GM06990 (cell line): Measurements from ENCODE around the gene MESD.

Source experiments
- DNase-seq: peaks from one replicate; pipeline ENCODE4 v3.0.0-alpha.2; 2011; ENCODE audit not compliant: insufficient read length; ENCODE audit errors: extremely low read depth
- H3K27me3 ChIP-seq: replicated peaks from 2 replicates; pipeline ENCODE4 v1.6.0; 2011; ENCODE audit warnings: low read length; ENCODE audit not compliant: control insufficient read depth, insufficient read depth
- H3K36me3 ChIP-seq: 2 replicates; pipeline ENCODE4 v1.5.1; 2011; ENCODE audit warnings: low read length; ENCODE audit not compliant: control insufficient read depth, insufficient read depth
- H3K4me3 ChIP-seq: replicated peaks from 2 replicates; pipeline ENCODE4 v1.5.1; 2011; ENCODE audit warnings: low read depth, mild to moderate bottlenecking, control low read depth, low read length
- TF ChIP-seq, protein P1 (sequence below): IDR thresholded peaks from 2 replicates; pipeline ENCODE4 v1.5.1; 2011; ENCODE audit warnings: low read length, control low read depth, mild to moderate bottlenecking, inconsistent platforms; ENCODE audit not compliant: insufficient read depth, poor library complexity, severe bottlenecking

Gene MESD

GRCh38 chr15:80948651-80949292 is 40.8 kb downstream of the MESD start:
- TF ChIP-seq, protein P1, sequence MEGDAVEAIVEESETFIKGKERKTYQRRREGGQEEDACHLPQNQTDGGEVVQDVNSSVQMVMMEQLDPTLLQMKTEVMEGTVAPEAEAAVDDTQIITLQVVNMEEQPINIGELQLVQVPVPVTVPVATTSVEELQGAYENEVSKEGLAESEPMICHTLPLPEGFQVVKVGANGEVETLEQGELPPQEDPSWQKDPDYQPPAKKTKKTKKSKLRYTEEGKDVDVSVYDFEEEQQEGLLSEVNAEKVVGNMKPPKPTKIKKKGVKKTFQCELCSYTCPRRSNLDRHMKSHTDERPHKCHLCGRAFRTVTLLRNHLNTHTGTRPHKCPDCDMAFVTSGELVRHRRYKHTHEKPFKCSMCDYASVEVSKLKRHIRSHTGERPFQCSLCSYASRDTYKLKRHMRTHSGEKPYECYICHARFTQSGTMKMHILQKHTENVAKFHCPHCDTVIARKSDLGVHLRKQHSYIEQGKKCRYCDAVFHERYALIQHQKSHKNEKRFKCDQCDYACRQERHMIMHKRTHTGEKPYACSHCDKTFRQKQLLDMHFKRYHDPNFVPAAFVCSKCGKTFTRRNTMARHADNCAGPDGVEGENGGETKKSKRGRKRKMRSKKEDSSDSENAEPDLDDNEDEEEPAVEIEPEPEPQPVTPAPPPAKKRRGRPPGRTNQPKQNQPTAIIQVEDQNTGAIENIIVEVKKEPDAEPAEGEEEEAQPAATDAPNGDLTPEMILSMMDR = no peak
- Histone ChIP-seq H3K4me3 (no peak overlapping the region), H3K36me3 (peaks cover 6% of the 10 kb centered on the region), H3K27me3 (no peaks in the 10 kb centered on the region)
- DNase-seq = no peak

DNA sequence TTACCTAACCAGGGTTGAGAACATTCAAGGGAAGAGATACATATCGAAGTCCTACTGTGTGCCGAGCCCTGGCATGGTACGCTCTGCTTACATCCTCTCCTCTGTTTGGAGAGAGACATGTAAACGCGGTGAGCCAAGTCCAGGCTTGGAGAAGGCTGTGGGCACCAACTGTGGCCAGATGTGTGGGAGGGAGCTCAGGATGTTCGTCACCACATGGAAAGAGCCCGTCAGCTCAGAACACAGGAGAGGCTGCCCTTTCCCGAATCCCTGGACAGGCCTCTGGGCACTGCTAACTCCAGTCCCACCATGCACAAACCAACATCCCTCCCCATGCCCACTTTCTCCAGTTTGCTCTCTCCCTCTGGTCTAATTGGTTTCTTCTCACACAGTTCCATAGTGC is 43.0 kb downstream of the MESD start:
- no peaks in the 10 kb centered on the region for H3K27me3 ChIP-seq
- DNase-seq = no peak
- H3K36me3 ChIP-seq = peaks cover 4% of the 10 kb centered on the region
- TF ChIP-seq, protein P1 = no peak
- no peak overlapping the region for H3K4me3 ChIP-seq

- Histone ChIP-seq H3K4me3 (no peak overlapping the region), H3K36me3 (peaks cover 4% of the 10 kb centered on the region), H3K27me3 (no peaks in the 10 kb centered on the region)
- no peak for DNase-seq
- TF ChIP-seq, protein P1 = no peak
These were observed 44.0 kb downstream of the MESD start for GRCh38 chr15:80945605-80946004.

DNA sequence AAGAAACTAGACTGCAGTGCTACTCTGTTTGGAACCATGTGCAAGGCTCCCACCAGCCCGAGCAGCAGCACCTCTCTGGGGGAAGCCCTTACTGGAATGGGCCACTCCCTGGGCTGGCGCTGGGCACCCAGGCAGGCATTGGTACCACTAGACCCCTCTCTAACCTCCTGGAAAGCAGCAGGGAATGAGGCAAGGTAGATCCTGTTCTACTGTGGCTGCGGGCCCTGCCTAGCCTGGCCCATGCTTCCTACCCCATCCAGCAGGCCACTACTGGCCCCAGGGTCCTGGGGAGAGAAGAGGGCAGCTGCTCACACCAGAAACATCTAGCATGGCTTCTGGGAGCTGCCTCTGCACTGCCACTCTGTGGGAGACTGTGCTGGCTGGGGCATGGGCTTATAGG is 44.8 kb downstream of the MESD start:
- TF ChIP-seq, protein P1 = no peak
- DNase-seq = no peak
- H3K4me3 ChIP-seq = no peak overlapping the region
- H3K27me3 ChIP-seq = no peaks in the 10 kb centered on the region
- peaks cover 5% of the 10 kb centered on the region for H3K36me3 ChIP-seq

DNA sequence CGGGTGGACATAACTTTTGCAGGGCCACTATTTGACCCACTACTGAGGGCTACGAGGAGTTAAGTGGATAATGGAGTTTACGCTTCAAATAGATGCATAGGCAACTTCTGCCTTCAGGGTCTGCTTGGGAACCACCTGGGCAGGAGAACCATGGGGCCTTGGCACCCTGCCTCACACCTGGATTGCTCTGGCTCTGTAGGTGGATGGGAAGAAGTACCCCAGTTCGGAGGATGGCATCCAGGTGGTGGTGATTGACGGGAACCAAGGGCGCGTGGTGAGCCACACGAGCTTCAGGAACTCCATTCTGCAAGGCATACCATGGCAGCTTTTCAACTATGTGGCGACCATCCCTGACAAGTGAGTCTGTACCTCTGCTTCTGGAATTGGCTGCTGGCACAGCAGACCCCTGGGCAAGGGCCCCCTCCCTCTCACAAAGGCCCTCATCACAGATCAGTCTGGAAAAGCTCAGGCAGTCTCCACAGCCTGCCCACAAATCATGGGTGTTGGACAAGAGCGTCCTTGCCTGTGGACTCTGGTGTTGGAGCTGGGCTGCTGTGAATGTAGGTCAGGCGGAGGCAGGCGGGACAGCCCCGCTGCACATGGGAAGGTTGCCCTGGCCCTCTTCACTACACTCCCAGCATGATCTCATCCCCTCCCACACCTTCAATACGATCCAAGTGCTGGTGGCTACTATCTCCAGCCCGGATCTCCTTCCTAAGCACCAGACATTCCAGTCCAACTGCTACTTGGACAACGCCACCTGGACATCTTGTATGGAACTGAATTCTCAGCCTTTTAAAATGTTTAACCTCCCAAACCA is 46.7 kb downstream of the MESD start:
- peaks cover 1% of the 10 kb centered on the region for H3K36me3 ChIP-seq
- H3K4me3 ChIP-seq = no peak overlapping the region
- TF ChIP-seq, protein P1 = no peak
- no peak for DNase-seq
- H3K27me3 ChIP-seq = no peaks in the 10 kb centered on the region
